Mesodermal cell (in vitro differentiated cells): ENCODE measurements around the gene PKN1.
A peak's percentile ranks its signal among the peaks of the same experiment; 100 is the strongest.

Source experiments
- H3K27ac ChIP-seq: 2 replicates; pipeline ENCODE4 v1.7.0; 2013; ENCODE audit warnings: mild to moderate bottlenecking, low read depth, low read length, moderate library complexity; ENCODE audit not compliant: severe bottlenecking
- H3K36me3 ChIP-seq: 2 replicates; pipeline ENCODE4 v1.7.1; 2013; ENCODE audit warnings: mild to moderate bottlenecking, low read length, moderate library complexity; ENCODE audit not compliant: control insufficient read depth, insufficient read depth
- H3K4me1 ChIP-seq: one replicate; pipeline ENCODE4 v1.7.1; 2013; ENCODE audit warnings: mild to moderate bottlenecking, low read length; ENCODE audit not compliant: insufficient read depth, control insufficient read depth, poor library complexity, severe bottlenecking
- H3K4me3 ChIP-seq: 2 replicates; pipeline ENCODE4 v1.7.0; 2013; ENCODE audit warnings: low read length, control low read depth, mild to moderate bottlenecking; ENCODE audit not compliant: insufficient read depth, poor library complexity, severe bottlenecking; ENCODE audit errors: extremely low read depth
- H3K9me3 ChIP-seq: 2 replicates; pipeline ENCODE4 v1.7.1; 2013; ENCODE audit warnings: mild to moderate bottlenecking, low read length, moderate library complexity; ENCODE audit not compliant: control insufficient read depth
- WGBS, 2 experiments: methylation state at CpG; one replicate each; pipeline ENCODE4 v1.1.5; 2013; ENCODE audit warnings: missing lambda C conversion rate in 2 of 2; ENCODE audit not compliant: insufficient coverage in 2 of 2; 5-methylcytosine and 5-hydroxymethylcytosine counted together

The PKN1 gene

GRCh38 chr19:14414926-14415690 is 18.0 kb upstream of the PKN1 start:
- Histone ChIP-seq H3K27ac (no peak overlapping the region), H3K9me3 (no peaks in the 10 kb centered on the region), H3K4me1 (peaks cover 9% of the 10 kb centered on the region), H3K36me3 (peaks cover 71% of the 10 kb centered on the region), H3K4me3 (no peak overlapping the region)
- WGBS, 2 experiments = 87 to 98% methylated on average over 4 to 6 of the region's 8 CpGs

GRCh38 chr19:14416817-14417231 is 16.3 kb upstream of the PKN1 start:
- no peak overlapping the region for H3K27ac ChIP-seq
- WGBS, 2 experiments = 90 to 95% methylated on average over 4 to 6 of the region's 6 CpGs
- H3K4me1 ChIP-seq = peaks cover 9% of the 10 kb centered on the region
- peaks cover 54% of the 10 kb centered on the region for H3K36me3 ChIP-seq
- no peaks in the 10 kb centered on the region for H3K9me3 ChIP-seq
- no peak overlapping the region for H3K4me3 ChIP-seq

- Histone ChIP-seq H3K27ac (peak overlapping the region; percentile 96), H3K36me3 (peaks cover 34% of the 10 kb centered on the region), H3K4me3 (peak overlapping the region; percentile 90), H3K9me3 (no peaks in the 10 kb centered on the region), H3K4me1 (peaks cover 6% of the 10 kb centered on the region)
- WGBS, 2 experiments = 0% methylated on average over 11 to 23 of the region's 23 CpGs
Measured at GRCh38 chr19:14418856-14419105, 14.3 kb upstream of the PKN1 start.

DNA sequence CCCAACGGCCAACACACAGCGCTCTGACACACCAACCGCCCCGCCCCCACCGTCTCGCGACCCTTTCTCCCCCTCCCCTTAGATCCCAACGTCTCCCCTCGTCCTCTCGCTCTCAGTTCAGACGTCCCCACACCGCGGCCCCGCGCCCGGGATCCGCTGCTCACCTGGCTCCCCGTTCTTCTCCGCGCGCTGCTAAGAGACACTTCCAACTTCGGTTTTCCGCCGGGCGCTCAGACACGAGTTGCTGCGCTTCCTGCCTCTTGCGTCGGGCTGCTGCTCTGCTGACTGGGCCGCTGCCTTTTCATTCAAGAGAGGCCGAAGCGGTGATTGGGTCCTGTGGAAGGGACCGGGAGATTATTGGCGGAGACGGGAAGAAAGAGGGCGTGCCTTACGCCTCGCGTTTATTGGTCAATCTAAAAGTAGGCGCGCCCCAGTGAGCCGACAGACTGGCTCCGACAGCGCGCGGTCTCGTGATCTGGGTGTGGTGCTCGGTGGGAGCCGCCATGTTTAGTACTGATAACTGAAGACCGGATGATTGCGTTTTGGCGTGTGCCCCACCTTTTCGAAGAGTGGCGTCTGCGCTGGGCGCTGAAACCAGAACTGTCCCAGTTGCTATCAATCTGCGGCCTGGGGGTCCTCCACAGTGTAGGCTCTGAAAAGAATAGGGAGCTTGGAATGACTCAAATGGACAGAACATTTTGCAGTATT is 13.8 kb upstream of the PKN1 start, which contains the start of gene DDX39A:
TSS of gene DDX39A (minus strand) at position 236 of the 708 bp plus-strand sequence. CDS start 6,121 bp downstream, outside the sequence.
- Histone ChIP-seq H3K4me1 (peaks cover 3% of the 10 kb centered on the region), H3K27ac (peak within 1 kb of the TSS; percentile 96), H3K4me3 (peak within 1 kb of the TSS; percentile 90), H3K9me3 (no peaks in the 10 kb centered on the region), H3K36me3 (peaks cover 32% of the 10 kb centered on the region)
- WGBS, 2 experiments = 0% methylated on average over 47 to 54 of the region's 57 CpGs

GRCh38 chr19:14425696-14426138 is 7.4 kb upstream of the PKN1 start:
- 84 to 94% methylated on average over 3 to 7 of the region's 7 CpGs for WGBS, 2 experiments
- Histone ChIP-seq H3K27ac (no peak overlapping the region), H3K36me3 (no peaks in the 10 kb centered on the region), H3K4me1 (no peaks in the 10 kb centered on the region), H3K9me3 (no peaks in the 10 kb centered on the region), H3K4me3 (no peak overlapping the region)

GRCh38 chr19:14427461-14427860 is 5.6 kb upstream of the PKN1 start:
- H3K4me1 ChIP-seq = no peaks in the 10 kb centered on the region
- H3K4me3 ChIP-seq = no peak overlapping the region
- H3K36me3 ChIP-seq = no peaks in the 10 kb centered on the region
- WGBS, 2 experiments = 79 to 80% methylated on average over 1 to 2 of the region's 2 CpGs
- no peak overlapping the region for H3K27ac ChIP-seq
- no peaks in the 10 kb centered on the region for H3K9me3 ChIP-seq

DNA sequence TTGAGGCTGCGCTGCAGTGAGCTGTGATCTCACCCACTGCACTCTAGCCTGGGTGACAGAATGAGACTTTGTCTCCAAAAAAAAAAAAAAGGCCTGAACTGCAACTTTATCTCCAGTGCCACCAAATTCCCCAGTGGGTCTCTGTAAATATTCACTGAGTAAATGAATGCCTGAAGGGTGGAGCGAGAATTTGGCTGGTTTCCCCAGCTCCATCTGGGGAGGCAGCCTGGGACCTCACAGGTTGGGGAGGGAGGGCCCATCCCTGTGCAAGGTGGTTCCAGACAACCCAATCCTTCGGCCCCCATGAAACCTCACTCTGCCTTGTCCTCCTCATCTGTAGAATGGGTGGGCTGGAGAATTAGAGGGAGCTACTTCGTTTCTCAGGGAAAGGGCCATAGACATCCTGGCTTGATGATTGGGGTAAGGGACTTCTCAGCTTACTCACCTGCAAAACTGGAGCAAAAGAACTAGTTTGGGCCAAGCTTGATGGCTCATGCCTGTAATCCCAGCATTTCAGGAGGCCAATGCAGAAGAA is 4.2 kb upstream of the PKN1 start:
- WGBS, 2 experiments = 83 to 100% methylated on average over 2 of the region's 4 CpGs
- H3K4me1 ChIP-seq = peaks cover 1% of the 10 kb centered on the region
- no peaks in the 10 kb centered on the region for H3K36me3 ChIP-seq
- H3K4me3 ChIP-seq = no peak overlapping the region
- H3K27ac ChIP-seq = no peak overlapping the region
- H3K9me3 ChIP-seq = no peaks in the 10 kb centered on the region

DNA sequence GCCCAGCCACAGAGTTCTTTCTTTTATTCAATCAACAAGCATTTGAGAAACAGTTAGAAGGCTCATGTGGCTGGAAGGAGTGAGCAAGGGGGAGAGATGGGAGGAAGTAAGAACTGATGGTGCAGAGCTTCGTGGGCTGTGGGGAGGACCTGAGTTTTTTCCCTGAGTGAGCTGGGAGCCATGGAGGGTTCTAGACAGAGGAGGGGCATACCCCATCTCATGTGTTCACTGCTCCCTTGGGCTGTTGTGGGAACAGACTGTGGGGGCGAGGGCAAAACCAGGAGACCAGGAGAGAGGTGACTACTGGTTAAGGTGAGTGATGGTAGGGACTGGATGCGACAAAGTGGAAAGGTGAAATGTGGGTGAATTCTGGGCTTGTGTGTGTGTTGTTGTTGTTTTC is 2.4 kb upstream of the PKN1 start:
- no peaks in the 10 kb centered on the region for H3K9me3 ChIP-seq
- no peaks in the 10 kb centered on the region for H3K36me3 ChIP-seq
- H3K27ac ChIP-seq = no peak overlapping the region
- peaks cover 10% of the 10 kb centered on the region for H3K4me1 ChIP-seq
- H3K4me3 ChIP-seq = no peak overlapping the region
- WGBS, 2 experiments = 86 to 90% methylated on average over 2 of the region's 3 CpGs

GRCh38 chr19:14433554-14434501 is 722 bp downstream of the PKN1 start:
- H3K4me3 ChIP-seq = peak overlapping the region; percentile 67
- no peak overlapping the region for H3K27ac ChIP-seq
- 11 to 27% methylated on average over 26 to 36 of the region's 52 CpGs for WGBS, 2 experiments
- peaks cover 10% of the 10 kb centered on the region for H3K4me1 ChIP-seq
- no peaks in the 10 kb centered on the region for H3K9me3 ChIP-seq
- peaks cover 6% of the 10 kb centered on the region for H3K36me3 ChIP-seq

- H3K9me3 ChIP-seq = no peaks in the 10 kb centered on the region
- peaks cover 6% of the 10 kb centered on the region for H3K36me3 ChIP-seq
- no peak overlapping the region for H3K27ac ChIP-seq
- H3K4me1 ChIP-seq = peaks cover 12% of the 10 kb centered on the region
- WGBS, 2 experiments = 85 to 89% methylated on average over 16 to 23 of the region's 23 CpGs
- peak overlapping the region; percentile 67 for H3K4me3 ChIP-seq
Measured at GRCh38 chr19:14434543-14435319, 1.6 kb downstream of the PKN1 start.
